OCI-LY1 (cell line): Measurements from ENCODE around the gene MYCBP.
"Not testable (repeated sequence)": the region's sequence is repeated elsewhere in the genome, so short reads cannot be mapped to it uniquely, and the experiment has no call there.

Experiments used
- H2AFZ ChIP-seq: fragments of 200-600 bp; sonication (generic), shearing (Covaris generic); 2 replicates; pipeline ENCODE4 v1.6.0; 2014; ENCODE audit warnings: antibody characterized with exemption, mild to moderate bottlenecking, low read length
- H3F3A ChIP-seq: fragments of 200-600 bp; sonication (generic), shearing (Covaris generic); 2 replicates; pipeline ENCODE4 v1.6.0; 2014; ENCODE audit warnings: mild to moderate bottlenecking, antibody characterized with exemption, low read length, moderate library complexity; ENCODE audit not compliant: insufficient read depth
- H3K27ac ChIP-seq: fragments of 200-600 bp; sonication (generic); 2 replicates; pipeline ENCODE4 v1.5.1; 2014; ENCODE audit warnings: low read length, mixed run types, mild to moderate bottlenecking, low read depth; ENCODE audit not compliant: poor library complexity, severe bottlenecking
- H3K27me3 ChIP-seq: fragments of 200-600 bp; sonication (generic); 2 replicates; pipeline ENCODE4 v1.6.0; 2014; ENCODE audit warnings: antibody characterized with exemption, mild to moderate bottlenecking, low read length, moderate library complexity; ENCODE audit not compliant: insufficient read depth
- H3K36me3 ChIP-seq: fragments of 200-600 bp; sonication (generic); 2 replicates; pipeline ENCODE4 v1.6.1; 2014; ENCODE audit warnings: mild to moderate bottlenecking, antibody characterized with exemption, low read length, moderate library complexity, mixed read lengths; ENCODE audit not compliant: insufficient read depth
- H3K4me1 ChIP-seq: fragments of 200-600 bp; sonication (generic); 2 replicates; pipeline ENCODE4 v1.5.1; 2014; ENCODE audit warnings: mild to moderate bottlenecking, low read length, moderate library complexity; ENCODE audit not compliant: insufficient read depth, severe bottlenecking
- H3K4me2 ChIP-seq: fragments of 200-600 bp; sonication (generic), shearing (Covaris generic); 2 replicates; pipeline ENCODE4 v1.6.1; 2014; ENCODE audit warnings: low read length
- H3K4me3 ChIP-seq: fragments of 200-600 bp; sonication (generic); 2 replicates; pipeline ENCODE4 v1.5.1; 2014; ENCODE audit warnings: low read length, low read depth, mild to moderate bottlenecking, mixed read lengths; ENCODE audit not compliant: poor library complexity, severe bottlenecking
- H3K79me2 ChIP-seq: fragments of 200-600 bp; shearing (Covaris generic); 2 replicates; pipeline ENCODE4 v1.6.1; 2016; ENCODE audit warnings: mixed run types, low read length, mixed read lengths; ENCODE audit not compliant: insufficient read depth
- H3K9ac ChIP-seq: fragments of 200-600 bp; sonication (generic), shearing (Covaris generic); 2 replicates; pipeline ENCODE4 v1.6.1; 2014; ENCODE audit warnings: mild to moderate bottlenecking, low read length, mixed read lengths
- H3K9me2 ChIP-seq: fragments of 200-600 bp; sonication (generic), shearing (Covaris generic); 2 replicates; pipeline ENCODE4 v1.6.1; 2014; ENCODE audit warnings: low read depth, mild to moderate bottlenecking, low read length, mixed read lengths
- H3K9me3 ChIP-seq: fragments of 200-600 bp; shearing (Covaris generic); 2 replicates; pipeline ENCODE4 v1.6.1; 2014; ENCODE audit warnings: low read length, mixed read lengths
- H4K20me1 ChIP-seq: fragments of 200-600 bp; sonication (generic), shearing (Covaris generic); 2 replicates; pipeline ENCODE4 v1.6.0; 2016; ENCODE audit warnings: mild to moderate bottlenecking, low read length; ENCODE audit not compliant: insufficient read depth
- EZH2 ChIP-seq: fragments of 200-600 bp; sonication (generic), shearing (Covaris generic); IDR thresholded peaks from 2 replicates; pipeline ENCODE4 v1.8.0; 2017; ENCODE audit warnings: borderline replicate concordance, mixed run types, mild to moderate bottlenecking, antibody characterized with exemption, low read length, moderate library complexity, mixed read lengths
- TF ChIP-seq, protein P1 (sequence below): fragments of 200-600 bp; sonication (generic), shearing (Covaris generic); IDR thresholded peaks from 2 replicates; pipeline ENCODE4 v1.5.1; 2017; ENCODE audit warnings: mild to moderate bottlenecking, antibody characterized with exemption, low read length, moderate library complexity, mixed read lengths

MYCBP gene

DNA sequence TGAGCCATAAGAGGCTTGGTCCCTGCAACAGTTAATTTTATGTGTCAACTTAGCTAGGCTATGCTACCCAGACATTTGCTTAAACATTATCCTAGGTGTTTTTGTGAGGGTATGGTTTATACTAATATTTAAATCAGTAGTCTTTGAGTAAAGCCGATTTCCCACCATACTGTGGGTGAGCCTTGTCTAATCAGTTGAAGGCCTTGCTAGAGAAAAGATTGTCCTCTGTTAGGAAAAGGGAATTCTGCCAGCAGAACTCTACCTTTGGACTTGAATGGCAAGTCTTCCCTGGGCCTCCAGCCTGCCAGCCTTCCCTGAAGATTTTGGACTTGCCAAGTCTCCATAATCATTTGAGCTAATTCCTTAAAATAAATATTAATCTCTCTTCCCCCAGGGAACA lies 44.6 kb upstream of the MYCBP start:
- H3K9me2 ChIP-seq = no peaks in the 10 kb centered on the region
- H3K79me2 ChIP-seq = no peaks in the 10 kb centered on the region
- H4K20me1 ChIP-seq = no peaks in the 10 kb centered on the region
- no peak overlapping the region for H3K4me2 ChIP-seq
- H3K9me3 ChIP-seq = no peaks in the 10 kb centered on the region
- H3K4me1 ChIP-seq = no peaks in the 10 kb centered on the region
- H3K27me3 ChIP-seq = no peaks in the 10 kb centered on the region
- no peak overlapping the region for H3K27ac ChIP-seq
- no peaks in the 10 kb centered on the region for H3K36me3 ChIP-seq
- no peak overlapping the region for H3K9ac ChIP-seq
- H2AFZ ChIP-seq = no peak overlapping the region
- TF ChIP-seq, protein P1, sequence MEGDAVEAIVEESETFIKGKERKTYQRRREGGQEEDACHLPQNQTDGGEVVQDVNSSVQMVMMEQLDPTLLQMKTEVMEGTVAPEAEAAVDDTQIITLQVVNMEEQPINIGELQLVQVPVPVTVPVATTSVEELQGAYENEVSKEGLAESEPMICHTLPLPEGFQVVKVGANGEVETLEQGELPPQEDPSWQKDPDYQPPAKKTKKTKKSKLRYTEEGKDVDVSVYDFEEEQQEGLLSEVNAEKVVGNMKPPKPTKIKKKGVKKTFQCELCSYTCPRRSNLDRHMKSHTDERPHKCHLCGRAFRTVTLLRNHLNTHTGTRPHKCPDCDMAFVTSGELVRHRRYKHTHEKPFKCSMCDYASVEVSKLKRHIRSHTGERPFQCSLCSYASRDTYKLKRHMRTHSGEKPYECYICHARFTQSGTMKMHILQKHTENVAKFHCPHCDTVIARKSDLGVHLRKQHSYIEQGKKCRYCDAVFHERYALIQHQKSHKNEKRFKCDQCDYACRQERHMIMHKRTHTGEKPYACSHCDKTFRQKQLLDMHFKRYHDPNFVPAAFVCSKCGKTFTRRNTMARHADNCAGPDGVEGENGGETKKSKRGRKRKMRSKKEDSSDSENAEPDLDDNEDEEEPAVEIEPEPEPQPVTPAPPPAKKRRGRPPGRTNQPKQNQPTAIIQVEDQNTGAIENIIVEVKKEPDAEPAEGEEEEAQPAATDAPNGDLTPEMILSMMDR = no peak
- no peak for TF ChIP-seq EZH2
- H3K4me3 ChIP-seq = no peak overlapping the region
- no peaks in the 10 kb centered on the region for H3F3A ChIP-seq

DNA sequence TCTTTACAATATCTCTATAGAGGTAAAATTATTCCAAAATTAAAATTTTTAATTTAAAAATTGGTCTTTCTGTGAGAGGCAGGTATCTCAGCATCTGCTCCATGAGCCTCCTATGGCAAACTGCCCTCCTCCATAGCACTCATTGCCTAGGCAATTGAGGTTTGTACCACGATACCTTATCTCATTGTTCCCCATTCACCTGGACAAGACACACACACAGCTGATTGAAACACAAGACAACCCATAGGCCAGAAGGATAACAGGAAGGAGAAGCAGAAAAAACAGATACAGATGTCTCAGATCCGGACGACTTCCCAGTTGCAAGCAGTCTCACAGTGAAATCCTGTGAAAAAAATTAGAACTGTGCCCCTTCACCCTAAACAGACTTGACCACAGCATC lies 44.2 kb upstream of the MYCBP start:
- H3K9me2 ChIP-seq = no peaks in the 10 kb centered on the region
- H3K9ac ChIP-seq = no peak overlapping the region
- no peak overlapping the region for H3K4me2 ChIP-seq
- no peak overlapping the region for H2AFZ ChIP-seq
- no peak overlapping the region for H3K27ac ChIP-seq
- H4K20me1 ChIP-seq = no peaks in the 10 kb centered on the region
- no peaks in the 10 kb centered on the region for H3K27me3 ChIP-seq
- H3K4me3 ChIP-seq = no peak overlapping the region
- H3K4me1 ChIP-seq = no peaks in the 10 kb centered on the region
- no peak for TF ChIP-seq EZH2
- TF ChIP-seq, protein P1 = no peak
- H3K36me3 ChIP-seq = no peaks in the 10 kb centered on the region
- H3F3A ChIP-seq = no peaks in the 10 kb centered on the region
- no peaks in the 10 kb centered on the region for H3K9me3 ChIP-seq
- no peaks in the 10 kb centered on the region for H3K79me2 ChIP-seq

DNA sequence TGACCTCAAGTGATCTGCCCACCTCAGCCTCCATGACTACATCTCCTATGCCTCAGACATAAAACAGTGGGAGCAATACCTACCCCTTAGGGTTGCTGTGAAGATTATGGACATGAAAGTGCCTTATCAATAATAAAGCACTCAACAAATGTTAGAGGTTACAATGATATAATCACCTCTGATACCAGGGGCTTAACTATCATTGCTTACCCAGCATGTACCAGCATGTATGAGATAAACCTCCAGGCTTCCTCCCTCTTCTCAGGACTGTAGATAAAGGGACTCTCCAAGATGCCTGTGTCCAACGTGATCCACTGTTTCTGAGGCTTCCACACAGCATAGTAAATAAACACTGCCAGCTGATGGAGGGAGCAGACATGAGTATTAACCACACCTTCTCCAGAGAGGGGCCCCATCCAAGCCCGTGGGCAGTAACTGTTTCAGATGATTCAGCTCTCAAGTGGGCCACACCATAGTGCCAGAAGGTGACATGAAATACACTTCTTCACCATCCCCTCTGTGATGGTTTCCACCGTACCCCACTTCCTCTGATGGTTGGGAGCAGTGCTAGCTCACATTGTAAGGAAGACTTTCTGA lies 42.3 kb upstream of the MYCBP start:
- Histone ChIP-seq H3K27ac (no peak overlapping the region), H3K4me2 (no peak overlapping the region), H3K9ac (no peak overlapping the region), H3K9me2 (no peaks in the 10 kb centered on the region), H3K79me2 (no peaks in the 10 kb centered on the region), H3K4me3 (no peak overlapping the region), H2AFZ (no peak overlapping the region), H4K20me1 (no peaks in the 10 kb centered on the region), H3F3A (no peaks in the 10 kb centered on the region), H3K27me3 (no peaks in the 10 kb centered on the region), H3K4me1 (no peaks in the 10 kb centered on the region), H3K9me3 (no peaks in the 10 kb centered on the region), H3K36me3 (no peaks in the 10 kb centered on the region)
- TF ChIP-seq EZH2 = no peak
- TF ChIP-seq, protein P1 = no peak

DNA sequence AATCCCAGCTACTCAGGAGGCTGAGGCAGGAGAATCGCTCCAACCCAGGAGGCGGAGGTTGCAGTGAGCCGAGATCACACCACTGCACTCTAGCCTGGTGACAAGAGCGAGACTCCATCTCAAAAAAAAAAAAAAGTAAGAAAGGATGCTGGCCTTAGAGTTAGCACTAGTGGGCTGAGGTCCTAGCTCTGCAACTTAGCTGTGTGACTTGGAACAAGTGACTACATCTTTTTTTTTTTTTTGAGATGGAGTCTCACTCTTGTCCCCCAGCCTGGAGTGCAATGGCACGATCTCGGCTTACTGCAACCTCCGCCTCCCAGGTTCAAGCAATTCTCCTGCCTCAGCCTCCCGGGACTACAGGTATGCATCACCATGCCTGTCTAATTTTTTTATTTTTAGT lies 41.8 kb upstream of the MYCBP start:
- H3K4me2 ChIP-seq, H4K20me1 ChIP-seq, H3F3A ChIP-seq, H3K36me3 ChIP-seq, H2AFZ ChIP-seq, H3K27ac ChIP-seq, H3K9ac ChIP-seq, H3K4me3 ChIP-seq, H3K79me2 ChIP-seq, H3K27me3 ChIP-seq, H3K9me3 ChIP-seq, H3K4me1 ChIP-seq, H3K9me2 ChIP-seq: not testable (repeated sequence)
